Cardiac muscle cell (in vitro differentiated cells and primary cell): Measurements from ENCODE around the gene GLB1L2. TPM values are rescaled to one million over a fixed set of nuclear protein-coding genes. Genes with fewer than 3 reads are reported as not detected.

Source experiments
- DNase-seq, 2 donors: peaks; one replicate each; pipeline versions ENCODE4 v3.0.0 to v3.0.0-alpha.2; 2010 to 2017; ENCODE audit warnings: low read depth in 1 of 2, low spot score in 1 of 2
- H3K27ac ChIP-seq: fragments of 200-600 bp; sonication (generic); 2 replicates; pipeline ENCODE4 v1.5.1; 2016
- H3K27me3 ChIP-seq: fragments of 200-600 bp; sonication (generic); 2 replicates; pipeline ENCODE4 v1.6.0; 2016; ENCODE audit warnings: control low read depth
- H3K36me3 ChIP-seq: fragments of 200-600 bp; sonication (generic); 2 replicates; pipeline ENCODE4 v1.5.1; 2016; ENCODE audit warnings: control low read depth
- H3K4me1 ChIP-seq: fragments of 200-600 bp; sonication (generic); 2 replicates; pipeline ENCODE4 v1.8.1; 2017; ENCODE audit warnings: low read depth, mild to moderate bottlenecking, mixed run types
- H3K4me3 ChIP-seq: fragments of 200-600 bp; sonication (generic); 2 replicates; pipeline ENCODE4 v1.5.1; 2016; ENCODE audit warnings: mild to moderate bottlenecking
- H3K9me3 ChIP-seq: fragments of 200-600 bp; sonication (generic); 2 replicates; pipeline ENCODE4 v1.5.1; 2017; ENCODE audit warnings: low read depth, mild to moderate bottlenecking, control low read depth
- CTCF ChIP-seq: IDR thresholded peaks from 2 replicates; pipeline ENCODE4 v1.5.1; 2012; ENCODE audit warnings: low read depth, mild to moderate bottlenecking, low read length
- polyA plus RNA-seq: library from polyadenylated mRNA; unstranded; fragments of >200 nt; fragmentation: Nextera tagmentation; extraction: Ambion mirVana; gene quantifications from 2 replicates; pipeline ENCODE4 v1.2.1, GENCODE V29; 2016
- total RNA-seq: library from RNA; depleted of rRNA; stranded (reverse); fragments of >200 nt; gene quantifications from 2 replicates; pipeline ENCODE4 v1.2.3, GENCODE V29; 2016

The GLB1L2 gene
- total and polyA plus RNA-seq, 2 experiments from 2014 or later = 2.6 to 3.8 TPM

DNA sequence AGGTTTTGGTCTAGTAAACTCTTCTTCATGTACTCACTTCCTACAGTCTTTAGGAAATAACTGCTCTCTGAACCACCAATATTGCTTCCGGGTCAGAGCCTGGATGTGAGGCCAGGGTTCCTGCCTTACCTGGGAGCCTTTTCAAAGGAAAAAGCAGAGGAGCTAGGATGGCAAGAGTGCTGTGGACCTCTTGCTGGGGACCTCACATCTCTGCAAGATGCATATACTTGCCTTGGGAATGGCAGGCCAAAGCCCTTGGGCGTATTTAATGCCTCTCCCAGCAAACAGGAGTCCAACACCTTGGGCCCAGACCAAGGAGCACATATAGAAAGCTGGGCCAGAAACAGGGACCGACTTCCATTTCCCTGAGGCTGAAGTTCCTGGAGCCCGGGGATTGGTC is 5.3 kb downstream of the GLB1L2 start:
- Histone ChIP-seq H3K4me1 (no peaks in the 10 kb centered on the region), H3K36me3 (no peaks in the 10 kb centered on the region), H3K27me3 (peaks cover 40% of the 10 kb centered on the region), H3K9me3 (no peaks in the 10 kb centered on the region), H3K27ac (no peak overlapping the region), H3K4me3 (no peak overlapping the region)
- TF ChIP-seq CTCF = no peak
- no peak for DNase-seq

GRCh38 chr11:134338068-134338467 is 6.3 kb downstream of the GLB1L2 start:
- Histone ChIP-seq H3K36me3 (no peaks in the 10 kb centered on the region), H3K9me3 (no peaks in the 10 kb centered on the region)
- no peak for TF ChIP-seq CTCF

GRCh38 chr11:134338654-134339053 is 6.9 kb downstream of the GLB1L2 start:
- TF ChIP-seq CTCF = no peak
- Histone ChIP-seq H3K27ac (no peak overlapping the region), H3K4me3 (no peak overlapping the region), H3K36me3 (no peaks in the 10 kb centered on the region), H3K27me3 (peaks cover 24% of the 10 kb centered on the region), H3K4me1 (no peaks in the 10 kb centered on the region), H3K9me3 (no peaks in the 10 kb centered on the region)
- DNase-seq = no peak

More at GRCh38 chr11:134338068-134338467, 6.3 kb downstream of the GLB1L2 start:
- H3K27me3 ChIP-seq = peaks cover 30% of the 10 kb centered on the region
- H3K4me1 ChIP-seq = no peaks in the 10 kb centered on the region
- H3K4me3 ChIP-seq = no peak overlapping the region
- no peak overlapping the region for H3K27ac ChIP-seq
- no peak for DNase-seq

- Histone ChIP-seq H3K36me3 (no peaks in the 10 kb centered on the region), H3K4me3 (no peak overlapping the region), H3K4me1 (no peaks in the 10 kb centered on the region), H3K27me3 (peaks cover 13% of the 10 kb centered on the region), H3K27ac (no peak overlapping the region), H3K9me3 (no peaks in the 10 kb centered on the region)
- DNase-seq = no peak
- no peak for TF ChIP-seq CTCF
These were observed 8.0 kb downstream of the GLB1L2 start for GRCh38 chr11:134339756-134340155.

DNA sequence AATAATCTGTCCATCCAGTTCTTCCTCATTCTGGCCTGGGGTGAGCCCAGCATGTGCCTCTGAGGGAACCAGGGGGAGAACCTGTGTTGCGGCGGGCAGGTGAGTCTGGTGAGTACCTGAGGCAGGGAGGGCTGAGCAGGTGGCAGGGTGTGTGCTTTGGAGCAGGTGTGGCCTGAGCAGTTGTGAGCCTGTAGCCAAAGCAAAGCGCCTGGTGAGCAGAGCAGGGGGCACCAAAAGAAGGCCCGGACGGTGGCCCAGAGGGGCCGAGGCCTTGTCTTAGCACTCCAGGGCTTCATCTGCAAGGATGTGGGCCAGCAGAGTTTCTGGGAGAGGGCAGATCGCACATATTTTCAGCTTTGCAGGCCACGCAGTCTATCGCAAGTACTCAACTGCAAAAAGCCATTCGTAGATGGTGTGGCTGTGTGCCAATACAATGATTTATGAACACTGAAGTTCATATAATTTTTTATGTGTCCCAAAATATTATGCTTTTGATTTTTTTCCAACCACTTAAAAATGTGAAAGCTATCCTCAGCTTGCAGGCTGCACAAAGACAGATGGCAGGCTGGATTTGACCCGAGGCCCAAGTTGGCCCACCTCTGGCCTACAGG is 8.7 kb downstream of the GLB1L2 start:
- Histone ChIP-seq H3K27ac (no peak overlapping the region), H3K27me3 (peaks cover 6% of the 10 kb centered on the region), H3K9me3 (no peaks in the 10 kb centered on the region), H3K4me1 (no peaks in the 10 kb centered on the region), H3K36me3 (no peaks in the 10 kb centered on the region), H3K4me3 (no peak overlapping the region)
- DNase-seq = no peak
- TF ChIP-seq CTCF = no peak
